Activated naive CD4-positive, alpha-beta T cell treated with anti-CD3 and anti-CD28 coated beads, Interleukin-2, amount 50 U/mL, for 16 hours (primary cell): ENCODE measurements around the gene FICD.
"Not testable (repeated sequence)": the region's sequence is repeated elsewhere in the genome, so short reads cannot be mapped to it uniquely, and the experiment has no call there.

ENCODE experiments used
- DNase-seq: peaks from one replicate; pipeline ENCODE4 v3.0.0-alpha.2; 2020

The FICD gene

GRCh38 chr12:108514973-108515814 is at the start of gene FICD:
FICD (plus strand) TSS chr12:108515277; CDS start chr12:108516973, 1,696 bp downstream.
- peak; percentile 100 for DNase-seq

GRCh38 chr12:108465417-108465816 is 49.7 kb upstream of the FICD start:
- DNase-seq: no peak

GRCh38 chr12:108468196-108468968 is 46.7 kb upstream of the FICD start:
- no peak for DNase-seq

GRCh38 chr12:108473400-108474055 is 41.5 kb upstream of the FICD start:
- no peak for DNase-seq

GRCh38 chr12:108475396-108475795 is 39.7 kb upstream of the FICD start:
- DNase-seq: no peak

- DNase-seq: no peak
These were observed 37.8 kb upstream of the FICD start for GRCh38 chr12:108477055-108477880.

GRCh38 chr12:108477881-108478259 is 37.2 kb upstream of the FICD start:
- no peak for DNase-seq

GRCh38 chr12:108478611-108479206 is 36.4 kb upstream of the FICD start:
- DNase-seq: no peak

- no peak for DNase-seq
These were observed 35.6 kb upstream of the FICD start for GRCh38 chr12:108479364-108480070.

- DNase-seq: no peak
These were observed 32.3 kb upstream of the FICD start for GRCh38 chr12:108482717-108483212.

GRCh38 chr12:108483213-108484059 is 31.6 kb upstream of the FICD start:
- no peak for DNase-seq

GRCh38 chr12:108484431-108484830 is 30.6 kb upstream of the FICD start:
- DNase-seq: no peak

- DNase-seq: no peak
These were observed 30.2 kb upstream of the FICD start for GRCh38 chr12:108484845-108485244.

- not testable (repeated sequence) for DNase-seq
These were observed 29.7 kb upstream of the FICD start for GRCh38 chr12:108485371-108485770.

GRCh38 chr12:108487029-108487428 is 28.0 kb upstream of the FICD start:
- not testable (repeated sequence) for DNase-seq

- DNase-seq: no peak
These were observed 23.8 kb upstream of the FICD start for GRCh38 chr12:108491256-108491655.

GRCh38 chr12:108495054-108495453 is 20.0 kb upstream of the FICD start:
- DNase-seq: no peak

GRCh38 chr12:108495823-108496579 is 19.1 kb upstream of the FICD start:
- no peak for DNase-seq

GRCh38 chr12:108498136-108498535 is 16.9 kb upstream of the FICD start:
- no peak for DNase-seq

- no peak for DNase-seq
These were observed 12.2 kb upstream of the FICD start for GRCh38 chr12:108502922-108503321.
